Subcutaneous adipose tissue (tissue), 4 donors: Measurements from ENCODE around the gene S100A14. TPM values are rescaled to one million over a fixed set of nuclear protein-coding genes. Genes with fewer than 3 reads are reported as not detected.

Experiments
- total RNA-seq, 4 donors: library from RNA; depleted of rRNA; stranded (reverse); fragments of >200 nt; gene quantifications; one replicate each; pipeline ENCODE4 v1.1.0, GENCODE V29; 2016
- TF ChIP-seq, protein P1 (sequence below): fragments of 450-650 bp; IDR thresholded peaks from one replicate; pipeline ENCODE4 v1.5.1; 2016; ENCODE audit warnings: low read depth, mild to moderate bottlenecking, control low read depth, antibody characterized with exemption, moderate library complexity

Gene S100A14
- total RNA-seq: under 1 TPM in 1 of 4 donors, not detected in 3; 0.65 TPM

DNA sequence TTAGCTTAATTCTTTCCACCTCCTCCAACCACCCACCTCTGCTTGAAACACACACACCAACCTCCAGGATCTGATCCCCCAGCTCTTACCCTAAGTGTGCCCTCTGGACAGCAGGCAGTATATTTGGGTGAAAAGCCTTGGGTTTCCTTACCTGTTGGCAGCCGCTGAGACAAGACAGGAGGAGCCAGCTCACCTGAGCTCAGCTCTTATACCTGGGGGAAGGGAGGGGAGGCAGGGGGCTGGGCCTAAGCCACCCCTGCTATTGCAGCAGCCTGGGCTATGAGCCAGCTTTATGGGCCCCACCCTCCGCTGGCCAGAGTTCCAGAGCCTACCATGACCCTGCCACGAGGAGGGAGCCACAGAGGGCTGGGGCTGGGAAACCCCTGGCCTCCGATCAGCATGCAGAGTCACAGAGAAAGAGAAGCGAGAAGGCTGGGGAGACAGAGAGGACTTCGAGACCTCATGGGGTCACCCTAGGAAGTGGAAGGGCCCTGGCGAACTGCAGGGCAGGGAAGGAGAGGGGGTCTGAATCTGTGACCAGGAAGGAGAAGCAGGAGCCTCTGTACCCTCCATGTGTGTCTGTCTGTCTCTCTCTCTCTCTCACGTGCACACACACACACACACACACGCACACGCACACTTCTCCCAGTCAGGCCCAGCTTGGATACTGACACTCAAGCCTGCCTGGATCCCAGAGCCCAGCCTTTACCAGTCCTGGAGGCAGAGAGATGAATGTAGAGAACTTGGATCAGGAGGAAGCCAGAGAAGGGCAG is at the start of gene S100A14:
Gene S100A14 (minus strand): TSS at position 182 of the 773 bp plus-strand sequence. CDS start 467 bp downstream, outside the sequence.
- TF ChIP-seq, protein P1, sequence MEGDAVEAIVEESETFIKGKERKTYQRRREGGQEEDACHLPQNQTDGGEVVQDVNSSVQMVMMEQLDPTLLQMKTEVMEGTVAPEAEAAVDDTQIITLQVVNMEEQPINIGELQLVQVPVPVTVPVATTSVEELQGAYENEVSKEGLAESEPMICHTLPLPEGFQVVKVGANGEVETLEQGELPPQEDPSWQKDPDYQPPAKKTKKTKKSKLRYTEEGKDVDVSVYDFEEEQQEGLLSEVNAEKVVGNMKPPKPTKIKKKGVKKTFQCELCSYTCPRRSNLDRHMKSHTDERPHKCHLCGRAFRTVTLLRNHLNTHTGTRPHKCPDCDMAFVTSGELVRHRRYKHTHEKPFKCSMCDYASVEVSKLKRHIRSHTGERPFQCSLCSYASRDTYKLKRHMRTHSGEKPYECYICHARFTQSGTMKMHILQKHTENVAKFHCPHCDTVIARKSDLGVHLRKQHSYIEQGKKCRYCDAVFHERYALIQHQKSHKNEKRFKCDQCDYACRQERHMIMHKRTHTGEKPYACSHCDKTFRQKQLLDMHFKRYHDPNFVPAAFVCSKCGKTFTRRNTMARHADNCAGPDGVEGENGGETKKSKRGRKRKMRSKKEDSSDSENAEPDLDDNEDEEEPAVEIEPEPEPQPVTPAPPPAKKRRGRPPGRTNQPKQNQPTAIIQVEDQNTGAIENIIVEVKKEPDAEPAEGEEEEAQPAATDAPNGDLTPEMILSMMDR: no peak

- TF ChIP-seq, protein P1: no peak
Measured at GRCh38 chr1:153663211-153663610, 47.1 kb upstream of the S100A14 start.

DNA sequence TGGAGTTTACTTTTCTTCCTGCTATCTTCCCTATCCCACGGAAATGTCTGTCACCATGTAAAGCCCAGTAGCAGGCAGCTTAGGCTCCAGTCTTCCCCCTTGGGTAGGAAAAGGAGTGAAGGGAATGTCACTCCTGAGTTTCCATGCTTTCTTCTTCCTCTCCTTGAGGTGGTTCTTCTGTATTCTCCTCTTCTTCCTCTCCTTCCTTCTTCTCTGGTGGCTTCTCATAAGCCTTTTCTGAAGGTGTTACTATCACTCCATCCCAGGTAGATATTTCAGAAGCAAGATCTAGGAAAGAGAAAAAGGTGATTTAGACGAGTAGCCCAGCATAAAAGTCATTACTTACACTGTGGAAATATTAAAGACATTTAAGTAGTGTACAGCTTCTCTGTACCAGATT is 46.1 kb upstream of the S100A14 start:
- TF ChIP-seq, protein P1: no peak

- TF ChIP-seq, protein P1: no peak
Measured at GRCh38 chr1:153661111-153661708, 45.1 kb upstream of the S100A14 start.

- TF ChIP-seq, protein P1: no peak
Measured at GRCh38 chr1:153659656-153660055, 43.5 kb upstream of the S100A14 start.

GRCh38 chr1:153659175-153659534 is 43.0 kb upstream of the S100A14 start:
- TF ChIP-seq, protein P1: no peak

DNA sequence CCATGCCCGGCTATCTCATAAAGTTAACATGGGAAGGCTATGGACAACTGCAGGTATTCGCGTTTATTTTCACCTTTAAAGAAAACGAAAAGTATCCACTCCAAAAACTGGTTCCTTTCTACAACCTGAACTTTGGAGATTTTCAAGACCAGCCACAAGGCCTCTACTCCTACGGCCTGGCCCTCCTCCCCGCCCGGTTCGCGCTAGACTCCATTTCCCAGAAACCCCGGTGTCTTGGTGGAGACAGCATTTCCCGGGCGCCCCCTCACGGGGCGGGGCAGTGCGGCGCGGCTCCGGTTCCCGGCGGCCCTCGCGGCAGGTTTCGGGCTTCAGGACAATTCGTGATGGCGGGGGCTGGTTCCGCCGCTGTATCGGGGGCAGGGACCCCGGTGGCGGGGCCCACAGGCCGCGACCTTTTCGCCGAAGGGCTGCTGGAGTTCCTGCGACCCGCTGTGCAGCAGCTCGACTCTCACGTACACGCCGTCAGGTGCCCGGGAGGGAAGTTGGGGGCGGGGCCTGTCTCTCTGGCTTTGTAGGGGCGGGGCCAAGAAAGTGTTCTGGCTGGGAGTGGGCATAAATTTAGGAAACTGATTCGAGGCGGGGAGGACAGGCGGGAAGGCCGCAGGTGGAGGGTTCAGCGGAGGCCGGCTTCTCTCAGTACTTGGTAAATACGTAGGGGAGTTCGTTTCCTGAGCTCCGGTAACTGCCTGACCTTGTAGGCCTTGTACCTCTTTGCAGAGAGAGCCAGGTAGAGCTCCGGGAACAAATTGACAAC is 42.5 kb upstream of the S100A14 start, which contains the start of gene SNAPIN:
Gene SNAPIN (plus strand): TSS at position 304 of the 775 bp plus-strand sequence. CDS start 41 bp downstream, at position 345.
- TF ChIP-seq, protein P1: no peak
